NOMO-1 (cell line): ENCODE results near the gene XRN1.
A peak's percentile ranks its signal among the peaks of the same experiment; 100 is the strongest.
"Not testable (repeated sequence)": the region's sequence is repeated elsewhere in the genome, so short reads cannot be mapped to it uniquely, and the experiment has no call there.

Source experiments
- DNase-seq, 2 experiments: peaks; one replicate each; lab custom pipeline; 2025; ENCODE audit not compliant: unreplicated experiment in 2 of 2; lab: John Stamatoyannopoulos, UW

XRN1 gene

DNA sequence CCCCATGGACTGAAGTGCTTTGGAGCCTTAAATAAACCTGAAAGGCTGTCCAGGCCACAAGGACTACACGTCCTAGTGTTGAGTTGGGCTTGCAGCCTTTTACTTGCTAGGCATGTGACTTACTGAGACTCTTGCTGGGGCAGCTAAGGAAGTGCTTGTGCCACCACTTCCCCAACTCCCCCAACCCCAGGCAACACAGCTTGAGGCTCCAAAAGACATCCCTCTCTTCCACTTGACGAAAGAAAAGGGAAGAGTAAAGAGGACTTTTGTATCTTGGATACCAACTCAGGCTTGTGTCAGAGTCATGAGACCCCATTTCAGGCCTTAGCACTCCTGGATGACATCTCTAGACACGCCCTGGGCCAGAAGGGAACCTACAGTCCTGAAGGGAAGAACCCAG is 109.8 kb downstream of the XRN1 start:
- DNase-seq, result no peak

DNA sequence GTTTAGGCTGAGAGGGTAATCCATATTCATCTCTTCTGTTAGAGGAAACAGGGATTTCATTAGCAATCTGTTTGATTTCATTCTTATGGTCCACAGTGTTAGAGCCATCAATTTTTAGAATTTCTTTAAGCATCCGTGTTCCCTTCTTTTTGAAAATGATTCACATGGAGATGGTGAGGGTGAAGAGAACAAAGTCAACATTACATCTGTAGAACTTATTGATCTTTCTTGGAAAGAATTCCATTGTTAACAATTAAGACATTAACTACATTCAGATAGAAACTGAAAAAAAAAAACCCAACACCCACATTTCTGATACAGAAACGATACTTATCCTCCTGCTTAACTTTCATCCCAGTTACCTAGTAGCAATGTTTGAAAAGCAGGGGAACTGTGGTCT is 115.4 kb downstream of the XRN1 start:
- no peak for DNase-seq

DNA sequence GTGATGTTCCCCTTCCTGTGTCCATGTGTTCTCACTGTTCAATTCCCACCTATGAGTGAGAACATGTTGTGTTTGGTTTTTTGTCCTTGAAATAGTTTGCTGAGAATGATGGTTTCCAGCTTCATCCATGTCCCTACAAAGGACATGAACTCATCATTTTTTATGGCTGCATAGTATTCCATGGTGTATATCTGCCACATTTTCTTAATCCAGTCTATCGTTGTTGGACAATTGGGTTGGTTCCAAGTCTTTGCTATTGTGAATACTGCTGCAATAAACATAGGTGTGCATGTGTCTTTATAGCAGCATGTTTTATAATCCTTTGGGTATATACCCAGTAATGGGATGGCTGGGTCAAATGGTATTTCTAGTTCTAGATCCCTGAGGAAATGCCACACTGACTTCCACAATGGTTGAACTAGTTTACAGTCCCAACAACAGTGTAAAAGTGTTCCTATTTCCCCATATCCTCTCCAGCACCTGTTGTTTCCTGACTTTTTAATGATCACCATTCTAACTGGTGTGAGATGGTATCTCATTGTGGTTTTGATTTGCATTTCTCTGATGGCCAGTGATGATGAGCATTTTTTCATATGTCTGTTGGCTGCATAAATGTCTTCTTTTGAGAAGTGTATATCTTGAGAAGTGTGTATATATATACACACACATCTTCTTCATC is 123.4 kb downstream of the XRN1 start:
- DNase-seq, result not testable (repeated sequence)

DNA sequence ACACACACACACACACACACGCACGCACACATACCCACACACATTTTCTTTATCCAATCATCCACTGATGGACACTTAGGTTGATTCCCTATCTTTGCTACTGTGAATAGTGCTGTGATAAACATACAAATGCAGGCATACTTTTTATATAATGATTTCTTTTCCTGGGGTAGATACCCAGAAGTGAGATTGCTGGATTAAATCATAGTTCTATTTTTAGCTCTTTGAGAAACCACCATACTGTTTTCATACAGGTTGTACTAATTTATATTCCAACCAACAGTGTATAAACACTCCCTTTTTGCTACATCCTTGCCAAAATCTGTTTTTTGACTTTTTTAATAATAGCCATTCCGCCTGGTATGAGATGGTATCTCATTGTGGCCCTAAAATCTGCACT is 127.9 kb downstream of the XRN1 start:
- no peak for DNase-seq

DNA sequence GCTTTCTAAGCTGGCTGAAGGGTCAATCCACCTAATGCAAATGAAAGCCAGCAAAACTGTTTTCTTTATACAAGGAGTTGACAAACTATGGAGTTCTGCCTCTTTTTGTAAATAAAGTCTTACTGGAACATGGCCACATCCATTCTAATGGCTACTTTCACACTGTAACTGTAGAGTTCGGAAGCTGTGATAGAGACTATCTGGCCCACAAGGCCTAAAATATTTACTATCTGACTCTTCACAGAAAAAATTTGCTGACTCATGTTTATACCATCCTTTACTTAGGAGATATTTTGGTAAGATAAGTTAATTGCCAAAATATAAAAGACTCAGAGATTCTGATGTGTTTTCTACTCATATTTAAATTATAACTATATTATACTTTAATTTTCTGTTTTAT is 128.7 kb downstream of the XRN1 start:
- no peak for DNase-seq

DNA sequence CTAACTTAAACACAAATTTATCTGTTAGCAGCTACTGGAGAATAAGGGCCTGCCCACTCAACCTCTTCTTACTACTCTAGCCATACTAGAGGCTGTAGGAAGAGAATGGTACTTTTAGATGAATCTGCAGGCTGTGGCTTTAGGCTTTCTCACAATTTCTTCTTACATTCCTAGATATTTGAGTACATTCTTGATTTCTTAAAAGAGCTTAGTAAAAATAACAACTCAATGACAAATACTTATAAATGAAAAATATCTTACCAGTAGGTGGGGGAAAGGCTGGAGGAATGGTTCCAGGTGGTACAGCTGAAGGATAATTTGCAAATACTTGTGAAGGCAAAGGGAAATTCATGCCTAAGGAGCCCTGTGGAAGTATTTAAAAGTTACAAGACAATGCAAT is 129.5 kb downstream of the XRN1 start:
- no peak for DNase-seq

DNA sequence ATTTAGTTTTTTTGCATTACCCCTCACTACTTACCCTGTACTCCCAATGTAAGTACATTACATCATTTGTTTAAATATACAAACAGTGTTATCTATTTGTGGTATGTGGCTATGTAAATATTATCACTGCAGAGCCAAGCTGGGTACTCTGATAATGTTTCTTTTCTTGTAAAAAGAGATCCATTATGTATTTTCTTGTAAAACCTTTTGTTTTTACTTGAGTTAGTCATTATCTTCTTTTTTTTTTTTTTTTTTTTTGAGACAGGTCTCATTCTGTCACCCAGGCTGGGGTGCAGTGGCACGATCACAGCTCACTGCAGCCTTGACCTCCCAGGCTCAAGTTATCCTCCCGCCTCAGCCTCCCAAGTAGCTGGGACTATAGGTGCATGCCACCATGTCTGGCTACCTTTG is 131.9 kb downstream of the XRN1 start:
- not testable (repeated sequence) for DNase-seq

DNA sequence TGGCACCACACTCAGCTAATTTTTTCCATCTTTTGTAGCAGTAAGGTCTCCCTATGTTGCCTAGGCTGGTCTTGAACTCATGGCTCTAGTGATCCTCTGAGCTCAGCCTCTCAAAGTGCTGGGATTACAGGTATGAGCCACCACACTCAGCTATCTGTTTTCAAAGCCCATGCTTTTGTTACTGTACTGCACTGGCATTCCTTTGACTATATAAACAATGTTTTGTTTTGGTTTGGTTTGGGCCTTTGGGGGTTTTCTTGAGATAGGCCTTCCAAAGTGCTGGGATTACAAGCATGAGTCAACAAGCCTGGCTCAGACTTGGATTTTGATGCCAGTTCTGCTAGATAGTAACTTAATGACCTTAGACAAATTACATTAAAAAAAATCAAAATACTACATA is 132.8 kb downstream of the XRN1 start:
- DNase-seq, result no peak

DNA sequence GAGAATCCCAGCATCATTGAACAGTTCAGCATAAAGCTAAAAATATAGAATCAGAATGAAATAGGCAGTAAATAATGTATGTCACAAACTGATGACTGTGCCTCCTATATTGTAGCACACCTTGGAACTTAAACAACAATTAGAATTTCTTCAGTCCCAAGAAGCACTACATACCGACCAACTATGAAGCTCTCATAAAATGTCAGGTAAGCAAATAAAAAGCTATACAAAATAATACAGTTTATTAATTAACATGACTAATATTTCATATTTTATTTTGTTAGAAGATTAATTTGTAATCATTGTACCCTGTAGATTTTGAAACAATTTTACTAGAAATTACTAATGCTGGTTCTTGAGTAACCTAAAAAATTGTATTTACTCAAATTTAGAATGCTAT is 137.4 kb downstream of the XRN1 start:
- no peak for DNase-seq

DNA sequence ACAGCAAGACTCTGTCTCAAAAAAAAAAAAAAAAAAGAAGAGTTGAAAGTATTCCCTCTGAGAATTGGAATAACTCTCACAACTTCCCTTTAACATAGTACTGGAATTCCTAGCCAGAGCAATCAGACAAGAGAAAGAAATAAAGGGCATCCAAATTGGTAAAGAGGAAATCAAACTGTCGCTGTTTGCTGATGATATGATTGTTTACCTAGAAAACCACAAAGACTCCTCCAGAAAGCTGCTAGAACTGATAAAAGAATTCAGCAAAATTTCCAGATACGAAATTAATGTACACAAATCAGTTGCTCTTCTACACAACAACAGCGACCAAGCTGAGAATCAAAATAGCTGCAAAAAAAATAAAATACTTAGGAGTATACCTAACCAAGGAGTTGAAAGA is 145.0 kb downstream of the XRN1 start:
- DNase-seq, result not testable (repeated sequence)

DNA sequence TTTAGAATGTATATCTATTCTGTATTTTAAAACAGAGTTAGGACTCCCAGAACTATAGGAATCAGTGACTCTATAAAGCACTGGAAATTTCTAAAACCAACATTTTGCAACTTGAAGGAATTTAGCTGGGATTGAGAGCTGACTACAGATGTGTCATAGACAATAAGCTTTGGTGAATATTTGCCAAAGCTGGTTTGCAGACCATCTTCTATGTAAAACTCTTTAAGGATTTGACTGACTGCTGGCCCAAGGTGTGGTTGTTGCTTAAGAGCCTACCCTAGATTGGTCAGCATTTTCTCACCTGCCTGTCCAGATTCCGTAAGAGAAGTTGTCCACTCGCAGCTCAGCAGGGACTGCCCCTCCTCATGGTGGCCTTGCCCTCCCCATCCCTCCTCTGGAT is 149.2 kb downstream of the XRN1 start:
- DNase-seq, result no peak

DNA sequence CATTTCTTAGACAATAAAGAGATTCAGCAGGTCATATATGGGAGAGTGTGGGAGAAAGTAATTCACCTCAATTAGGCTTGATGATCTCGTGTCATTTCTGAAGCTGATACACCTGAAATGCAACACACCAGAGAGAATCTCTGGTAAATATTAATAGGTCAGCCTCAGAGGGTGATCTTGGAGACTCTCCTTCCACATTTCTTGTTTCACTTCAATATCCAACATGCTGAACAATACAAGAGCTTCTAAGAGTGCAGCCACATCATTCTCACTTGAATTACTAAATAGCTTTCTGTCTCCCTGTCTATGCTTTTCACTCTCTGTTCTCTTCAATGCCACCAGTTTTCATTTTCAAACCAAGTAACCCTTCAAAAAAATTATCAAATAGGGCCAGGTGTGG is 151.3 kb downstream of the XRN1 start:
- no peak for DNase-seq

DNA sequence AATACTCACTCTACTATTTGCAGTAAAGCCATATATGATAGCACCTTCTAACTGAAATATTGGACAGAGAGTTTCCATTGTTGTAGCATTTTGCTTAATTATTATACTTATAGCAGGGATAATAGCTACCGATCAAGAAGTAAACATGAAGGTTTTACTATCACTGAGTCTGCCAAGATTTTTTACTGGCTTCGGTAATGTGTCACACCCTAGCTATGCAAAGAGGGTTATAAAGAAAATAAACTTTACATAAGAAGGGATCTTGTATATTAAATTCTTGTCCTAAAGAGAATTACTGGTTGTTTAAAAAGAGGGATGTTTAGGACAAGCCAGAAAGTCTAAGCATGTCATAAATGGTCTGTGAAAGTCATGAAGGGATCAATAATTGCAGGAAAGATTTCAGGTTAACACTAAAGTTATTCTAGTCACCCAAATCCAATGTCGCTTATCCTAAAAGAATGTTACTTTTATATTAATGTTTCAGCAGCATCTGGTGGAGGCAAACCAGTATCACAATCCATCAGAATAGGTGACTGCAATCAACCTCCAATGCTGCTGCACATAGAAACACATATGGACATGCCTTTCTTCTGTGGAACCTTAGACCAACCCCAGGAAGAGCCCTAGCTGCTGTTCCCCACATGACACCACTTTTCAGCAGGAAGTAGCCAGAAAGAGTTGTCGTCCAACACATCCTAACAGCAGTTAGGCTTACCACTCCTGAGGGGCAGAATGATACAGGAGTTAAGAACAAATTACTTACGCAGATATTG is 159.8 kb downstream of the XRN1 start:
- no peak for DNase-seq

DNA sequence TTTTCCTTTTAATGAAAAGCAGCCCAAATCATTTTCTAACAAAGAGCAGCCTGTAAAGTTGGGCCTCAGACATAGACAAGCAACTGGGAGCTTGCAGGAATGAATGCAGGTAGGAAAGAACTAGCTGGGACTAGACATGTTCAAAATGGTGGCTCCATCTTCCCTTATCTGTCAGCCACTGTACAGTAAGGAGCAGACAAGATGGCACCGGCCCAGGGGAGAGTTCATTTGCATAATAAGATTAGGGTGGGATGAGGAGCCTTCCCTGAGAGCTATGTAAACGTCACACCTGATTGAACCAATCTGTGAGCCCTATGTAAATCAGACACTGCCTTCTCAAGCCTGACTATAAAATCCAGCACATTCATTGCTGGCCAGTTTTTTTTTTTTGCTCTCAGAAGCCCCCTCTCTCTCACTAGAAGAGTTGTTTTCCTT is 162.7 kb downstream of the XRN1 start:
- no peak for DNase-seq

DNA sequence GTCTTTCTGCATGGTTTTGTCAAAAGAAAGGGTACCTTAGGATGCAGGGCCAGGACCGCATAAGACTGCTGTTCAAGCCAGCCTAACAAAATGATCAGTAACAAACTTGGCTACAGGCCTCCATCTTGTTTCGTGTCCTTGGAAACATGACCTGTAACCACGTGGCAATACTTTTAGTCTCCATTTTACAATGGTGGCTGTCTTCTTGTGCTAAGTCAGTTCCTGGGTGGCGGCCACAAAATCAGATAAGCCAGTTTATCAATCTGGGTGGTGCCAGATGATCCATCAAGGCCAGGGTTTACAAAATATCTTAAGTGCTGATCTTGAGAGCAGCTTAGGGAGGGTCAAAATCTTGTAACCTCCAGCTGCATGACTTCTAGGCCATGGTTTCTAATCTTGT is 165.3 kb downstream of the XRN1 start:
- no peak for DNase-seq

DNA sequence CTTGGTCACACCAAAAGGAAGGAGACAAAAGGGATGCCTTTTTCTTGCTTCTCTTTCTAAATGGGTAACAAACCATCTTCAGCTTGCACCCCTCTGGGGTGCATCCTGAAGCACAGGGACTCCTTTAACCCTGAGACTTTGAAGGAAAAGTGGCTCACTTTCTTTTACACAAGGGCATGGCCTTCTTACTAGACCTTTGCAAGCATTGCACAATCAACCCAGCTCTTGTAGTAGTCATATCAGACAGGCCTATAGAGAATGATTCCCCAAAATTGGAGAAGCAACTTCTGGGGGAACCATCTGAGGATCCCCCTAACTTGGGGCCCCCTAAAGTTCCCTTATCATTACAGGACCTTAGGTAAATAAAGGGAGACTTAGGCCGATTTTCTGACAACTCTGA is 166.4 kb downstream of the XRN1 start:
- no peak for DNase-seq

DNA sequence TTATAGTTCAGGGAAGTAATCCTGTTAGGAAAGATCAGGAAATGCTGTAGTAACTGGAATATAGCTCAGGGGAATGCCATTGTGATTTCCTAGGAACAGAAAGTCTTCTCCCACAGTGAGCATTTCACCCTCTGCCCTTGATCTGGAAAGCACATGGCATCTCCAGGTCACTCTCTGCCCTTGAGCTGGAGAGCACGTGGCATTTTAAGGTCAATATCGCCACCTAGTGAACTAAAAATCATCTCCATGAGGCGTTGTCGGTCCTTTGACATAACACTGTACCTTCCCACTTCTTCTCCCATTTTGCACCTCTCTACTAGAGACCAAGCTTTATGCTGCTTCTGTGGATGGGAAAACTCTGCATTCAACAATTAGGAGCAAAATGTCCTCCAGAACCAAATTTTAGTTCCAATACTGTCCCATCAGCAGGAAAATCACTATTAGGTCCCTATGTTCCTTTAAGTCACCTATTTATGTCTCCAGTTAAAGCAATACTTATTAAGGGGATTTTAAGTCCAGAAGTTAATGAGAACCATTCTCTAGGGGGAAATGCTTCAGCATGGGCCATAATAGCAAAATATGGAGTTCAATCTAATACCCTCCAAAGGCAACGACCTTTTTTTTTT is 167.8 kb downstream of the XRN1 start:
- DNase-seq, result peak; percentile 69 to 88

DNA sequence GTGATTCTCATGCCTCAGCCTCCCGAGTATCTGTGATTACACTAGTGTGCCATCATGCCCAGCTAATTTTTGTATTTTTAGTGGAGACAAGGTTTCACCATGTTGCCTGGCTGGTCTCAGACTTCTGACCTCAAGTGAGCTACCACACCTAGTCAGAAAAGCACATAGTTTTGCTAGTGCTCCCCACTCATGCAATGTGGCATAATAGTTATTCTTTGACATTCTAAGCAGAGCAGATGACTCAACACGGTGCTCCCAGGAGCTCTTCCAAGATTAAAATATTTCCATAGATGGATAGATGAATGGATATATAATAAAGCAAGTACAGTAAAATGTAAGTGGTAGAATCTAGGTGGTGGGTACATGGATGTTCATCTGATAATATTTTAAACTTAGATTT is 169.4 kb downstream of the XRN1 start:
- no peak for DNase-seq

DNA sequence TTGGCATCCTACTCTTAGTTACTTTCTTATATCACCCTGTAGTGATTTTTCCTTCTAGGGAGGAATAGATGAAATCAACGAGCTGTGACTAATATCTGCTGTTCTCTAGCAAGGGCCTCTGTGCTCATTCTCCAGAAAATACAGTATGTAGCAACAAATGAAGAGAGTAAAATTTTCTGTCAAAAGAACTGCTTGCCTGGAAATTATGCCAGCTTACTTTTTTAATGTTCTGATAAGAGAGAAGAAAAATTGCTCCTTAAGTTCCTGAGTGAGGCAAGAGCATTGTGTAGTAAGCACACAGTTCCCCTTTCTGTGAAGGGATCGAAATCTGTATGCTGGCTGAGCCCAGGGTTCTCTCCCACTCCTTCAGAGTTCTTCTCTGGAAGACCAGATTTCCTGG is 171.1 kb downstream of the XRN1 start:
- peak; percentile 72 to 95 for DNase-seq

DNA sequence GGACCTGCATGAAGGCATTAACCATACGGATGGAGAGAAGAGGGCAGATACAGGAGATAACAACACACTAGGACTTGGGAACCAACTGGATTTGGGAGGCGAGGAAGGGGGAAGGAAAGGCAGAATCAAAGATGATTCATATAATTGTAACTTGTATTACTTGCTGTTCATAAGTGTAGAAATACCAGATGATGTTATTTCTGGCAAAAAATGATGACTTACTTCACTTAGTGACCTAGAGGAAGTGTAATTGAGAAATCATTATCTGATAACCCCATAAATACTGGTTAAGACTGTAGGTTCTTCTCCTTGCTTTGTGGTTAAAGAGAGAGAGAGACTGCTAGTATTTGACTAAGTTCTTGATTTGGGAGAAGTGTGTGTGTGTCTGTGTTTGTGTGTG is 172.0 kb downstream of the XRN1 start:
- DNase-seq, result peak; percentile 79 to 99

DNA sequence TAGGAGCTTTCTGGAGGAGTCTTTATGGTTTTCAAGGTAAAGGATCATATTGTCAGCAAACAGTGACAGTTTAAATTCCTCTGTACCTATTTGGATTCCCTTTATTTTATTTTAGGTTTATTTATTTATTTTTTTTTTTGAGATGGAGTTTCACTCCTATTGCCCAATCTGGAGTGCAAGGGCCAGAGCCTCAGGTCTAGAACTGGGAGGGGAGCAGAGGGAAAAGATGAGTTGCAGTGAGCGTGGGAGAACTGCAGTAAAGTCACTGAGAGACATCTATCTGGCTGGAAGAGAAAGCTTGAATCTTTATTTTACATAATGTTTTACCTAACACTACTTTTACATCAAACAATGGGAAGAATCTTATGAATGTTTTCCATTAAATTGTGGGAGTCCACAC is 172.9 kb downstream of the XRN1 start:
- DNase-seq, result no peak

DNA sequence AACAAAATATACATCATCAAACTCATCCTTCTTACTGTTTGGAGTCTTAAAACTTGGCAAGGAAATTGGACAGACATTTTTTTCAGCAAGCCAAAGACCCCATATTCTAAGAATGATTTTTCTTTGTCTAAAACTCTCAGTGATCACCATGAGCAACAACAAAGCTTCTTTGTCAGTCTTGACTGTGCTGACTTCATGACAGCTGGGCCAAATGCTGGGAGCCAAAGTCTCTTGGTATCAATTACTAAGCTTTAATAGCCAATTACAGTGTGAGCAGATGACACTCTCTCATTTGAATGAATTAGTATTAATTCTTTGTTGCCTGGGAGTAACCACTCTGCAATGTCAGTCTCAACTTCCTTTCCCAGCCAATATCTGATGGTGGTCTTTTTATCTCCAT is 174.3 kb downstream of the XRN1 start:
- no peak for DNase-seq
